ENCODE results near the gene ATXN1.

DNA sequence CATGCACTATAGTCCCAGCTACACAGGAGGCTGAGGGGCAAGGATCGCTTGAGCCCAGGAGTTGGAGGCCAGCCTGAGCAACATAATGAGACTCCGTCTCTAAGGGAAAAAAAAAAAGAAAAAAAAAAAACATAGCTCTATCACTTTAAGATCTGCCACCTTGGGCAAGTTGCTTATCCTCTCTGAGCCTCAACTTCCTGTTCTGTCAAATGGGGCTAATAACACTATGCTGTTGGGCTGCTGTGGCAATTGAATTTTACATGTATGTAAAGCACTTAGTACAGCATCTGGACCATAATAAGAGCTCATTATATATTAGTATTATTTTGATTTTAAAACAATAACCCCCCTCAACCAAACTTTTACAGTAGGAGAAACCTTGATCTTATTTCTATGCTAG is 141.5 kb downstream of the ATXN1 start:
- TF ChIP-seq, protein P1, sequence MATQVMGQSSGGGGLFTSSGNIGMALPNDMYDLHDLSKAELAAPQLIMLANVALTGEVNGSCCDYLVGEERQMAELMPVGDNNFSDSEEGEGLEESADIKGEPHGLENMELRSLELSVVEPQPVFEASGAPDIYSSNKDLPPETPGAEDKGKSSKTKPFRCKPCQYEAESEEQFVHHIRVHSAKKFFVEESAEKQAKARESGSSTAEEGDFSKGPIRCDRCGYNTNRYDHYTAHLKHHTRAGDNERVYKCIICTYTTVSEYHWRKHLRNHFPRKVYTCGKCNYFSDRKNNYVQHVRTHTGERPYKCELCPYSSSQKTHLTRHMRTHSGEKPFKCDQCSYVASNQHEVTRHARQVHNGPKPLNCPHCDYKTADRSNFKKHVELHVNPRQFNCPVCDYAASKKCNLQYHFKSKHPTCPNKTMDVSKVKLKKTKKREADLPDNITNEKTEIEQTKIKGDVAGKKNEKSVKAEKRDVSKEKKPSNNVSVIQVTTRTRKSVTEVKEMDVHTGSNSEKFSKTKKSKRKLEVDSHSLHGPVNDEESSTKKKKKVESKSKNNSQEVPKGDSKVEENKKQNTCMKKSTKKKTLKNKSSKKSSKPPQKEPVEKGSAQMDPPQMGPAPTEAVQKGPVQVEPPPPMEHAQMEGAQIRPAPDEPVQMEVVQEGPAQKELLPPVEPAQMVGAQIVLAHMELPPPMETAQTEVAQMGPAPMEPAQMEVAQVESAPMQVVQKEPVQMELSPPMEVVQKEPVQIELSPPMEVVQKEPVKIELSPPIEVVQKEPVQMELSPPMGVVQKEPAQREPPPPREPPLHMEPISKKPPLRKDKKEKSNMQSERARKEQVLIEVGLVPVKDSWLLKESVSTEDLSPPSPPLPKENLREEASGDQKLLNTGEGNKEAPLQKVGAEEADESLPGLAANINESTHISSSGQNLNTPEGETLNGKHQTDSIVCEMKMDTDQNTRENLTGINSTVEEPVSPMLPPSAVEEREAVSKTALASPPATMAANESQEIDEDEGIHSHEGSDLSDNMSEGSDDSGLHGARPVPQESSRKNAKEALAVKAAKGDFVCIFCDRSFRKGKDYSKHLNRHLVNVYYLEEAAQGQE (IDR thresholded peaks at IDR 0.05; ENCODE audit: insufficient replicate concordance, low read depth), result no peak
- TF ChIP-seq, protein P2, sequence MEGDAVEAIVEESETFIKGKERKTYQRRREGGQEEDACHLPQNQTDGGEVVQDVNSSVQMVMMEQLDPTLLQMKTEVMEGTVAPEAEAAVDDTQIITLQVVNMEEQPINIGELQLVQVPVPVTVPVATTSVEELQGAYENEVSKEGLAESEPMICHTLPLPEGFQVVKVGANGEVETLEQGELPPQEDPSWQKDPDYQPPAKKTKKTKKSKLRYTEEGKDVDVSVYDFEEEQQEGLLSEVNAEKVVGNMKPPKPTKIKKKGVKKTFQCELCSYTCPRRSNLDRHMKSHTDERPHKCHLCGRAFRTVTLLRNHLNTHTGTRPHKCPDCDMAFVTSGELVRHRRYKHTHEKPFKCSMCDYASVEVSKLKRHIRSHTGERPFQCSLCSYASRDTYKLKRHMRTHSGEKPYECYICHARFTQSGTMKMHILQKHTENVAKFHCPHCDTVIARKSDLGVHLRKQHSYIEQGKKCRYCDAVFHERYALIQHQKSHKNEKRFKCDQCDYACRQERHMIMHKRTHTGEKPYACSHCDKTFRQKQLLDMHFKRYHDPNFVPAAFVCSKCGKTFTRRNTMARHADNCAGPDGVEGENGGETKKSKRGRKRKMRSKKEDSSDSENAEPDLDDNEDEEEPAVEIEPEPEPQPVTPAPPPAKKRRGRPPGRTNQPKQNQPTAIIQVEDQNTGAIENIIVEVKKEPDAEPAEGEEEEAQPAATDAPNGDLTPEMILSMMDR (IDR thresholded peaks at IDR 0.05; ENCODE audit: insufficient read depth, low read length), result no peak
- TF ChIP-seq GABPA (IDR thresholded peaks at IDR 0.05; ENCODE audit: low read depth), result no peak
- TF ChIP-seq POLR2AphosphoS5 (IDR thresholded peaks at IDR 0.05; ENCODE audit: low read depth), result no peak
- TF ChIP-seq SPI1 (IDR thresholded peaks at IDR 0.05; ENCODE audit: borderline replicate concordance, low read depth), result no peak

All from HL-60 (cell line).